Measurements from ENCODE around the gene ERG.

The ERG gene

GRCh38 chr21:38434913-38435533 is 63.3 kb downstream of the ERG start:
- DNase-seq (ENCODE audit: low spot score) = no peak

GRCh38 chr21:38433471-38433870 is 64.8 kb downstream of the ERG start:
- no peak for DNase-seq (ENCODE audit: low spot score)

GRCh38 chr21:38430401-38430984 is 67.8 kb downstream of the ERG start:
- DNase-seq (ENCODE audit: low spot score) = no peak

GRCh38 chr21:38429011-38429410 is 69.3 kb downstream of the ERG start:
- no peak for DNase-seq (ENCODE audit: low spot score)

- no peak for DNase-seq (ENCODE audit: low spot score)
Observed at GRCh38 chr21:38428211-38428610, 70.1 kb downstream of the ERG start.

GRCh38 chr21:38424305-38425019 is 73.8 kb downstream of the ERG start:
- DNase-seq (ENCODE audit: low spot score) = no peak

- no peak for DNase-seq (ENCODE audit: low spot score)
Observed at GRCh38 chr21:38422082-38422481, 76.2 kb downstream of the ERG start.

- no peak for DNase-seq (ENCODE audit: low spot score)
Observed at GRCh38 chr21:38420140-38420539, 78.1 kb downstream of the ERG start.

- DNase-seq (ENCODE audit: low spot score) = no peak
Observed at GRCh38 chr21:38417726-38418125, 80.6 kb downstream of the ERG start.

- no peak for DNase-seq (ENCODE audit: low spot score)
Observed at GRCh38 chr21:38416791-38417190, 81.5 kb downstream of the ERG start.

GRCh38 chr21:38413958-38414548 is 84.2 kb downstream of the ERG start:
- no peak for DNase-seq (ENCODE audit: low spot score)

GRCh38 chr21:38410466-38410865 is 87.8 kb downstream of the ERG start:
- no peak for DNase-seq (ENCODE audit: low spot score)

GRCh38 chr21:38409907-38410306 is 88.4 kb downstream of the ERG start:
- DNase-seq (ENCODE audit: low spot score) = no peak

- no peak for DNase-seq (ENCODE audit: low spot score)
Observed at GRCh38 chr21:38404177-38404576, 94.1 kb downstream of the ERG start.

- no peak for DNase-seq (ENCODE audit: low spot score)
Observed at GRCh38 chr21:38402795-38403194, 95.5 kb downstream of the ERG start.

- DNase-seq (ENCODE audit: low spot score) = no peak
Observed at GRCh38 chr21:38402291-38402690, 96.0 kb downstream of the ERG start.

GRCh38 chr21:38401191-38401926 is 96.9 kb downstream of the ERG start:
- no peak for DNase-seq (ENCODE audit: low spot score)

GRCh38 chr21:38400195-38400919 is 97.9 kb downstream of the ERG start:
- DNase-seq (ENCODE audit: low spot score) = no peak

GRCh38 chr21:38399103-38399502 is 99.2 kb downstream of the ERG start:
- DNase-seq (ENCODE audit: low spot score) = no peak

GRCh38 chr21:38396325-38396724 is 102.0 kb downstream of the ERG start:
- no peak for DNase-seq (ENCODE audit: low spot score)

GRCh38 chr21:38395581-38395980 is 102.7 kb downstream of the ERG start:
- no peak for DNase-seq (ENCODE audit: low spot score)

- DNase-seq (ENCODE audit: low spot score) = no peak
Observed at GRCh38 chr21:38392661-38393060, 105.6 kb downstream of the ERG start.

Data from CD4-positive, alpha-beta T cell treated with Interleukin-15 for 4 hours (primary cell).